GM23338 (cell line): ENCODE data around the gene BICRA.

ENCODE experiments used
- CTCF ChIP-seq, 2 experiments: fragments of 200-600 bp in 1 of 2; sonication (generic) in 1 of 2; conservative IDR thresholded peaks; 2 replicates each; pipeline versions ENCODE4 v1.5.1 to v1.6.1; 2016 to 2017; ENCODE audit warnings: antibody characterized with exemption in 2 of 2, low read depth in 2 of 2, mild to moderate bottlenecking in 2 of 2, moderate library complexity in 1 of 2
- EZH2 ChIP-seq: fragments of 200-600 bp; sonication (generic); IDR thresholded peaks from one replicate; pipeline ENCODE4 v1.8.0; 2017; ENCODE audit warnings: antibody characterized with exemption, mild to moderate bottlenecking, low read depth; ENCODE audit not compliant: unreplicated experiment
- POLR2AphosphoS5 ChIP-seq: IDR thresholded peaks from 2 replicates; pipeline ENCODE4 v1.6.1; 2016; ENCODE audit warnings: antibody characterized with exemption, low read depth
- TF ChIP-seq, protein P1 (sequence below): fragments of 250-450 bp; sonication (Bioruptor Pico); IDR thresholded peaks from 2 replicates; pipeline ENCODE4 v1.5.0; 2020; ENCODE audit warnings: mild to moderate bottlenecking, moderate library complexity

- TF ChIP-seq CTCF (conservative IDR thresholded peaks at IDR 0.05; ENCODE audit: low read depth in 2 of 2) (no peak), EZH2 (no peak), POLR2AphosphoS5 (no peak)
- TF ChIP-seq, protein P1, sequence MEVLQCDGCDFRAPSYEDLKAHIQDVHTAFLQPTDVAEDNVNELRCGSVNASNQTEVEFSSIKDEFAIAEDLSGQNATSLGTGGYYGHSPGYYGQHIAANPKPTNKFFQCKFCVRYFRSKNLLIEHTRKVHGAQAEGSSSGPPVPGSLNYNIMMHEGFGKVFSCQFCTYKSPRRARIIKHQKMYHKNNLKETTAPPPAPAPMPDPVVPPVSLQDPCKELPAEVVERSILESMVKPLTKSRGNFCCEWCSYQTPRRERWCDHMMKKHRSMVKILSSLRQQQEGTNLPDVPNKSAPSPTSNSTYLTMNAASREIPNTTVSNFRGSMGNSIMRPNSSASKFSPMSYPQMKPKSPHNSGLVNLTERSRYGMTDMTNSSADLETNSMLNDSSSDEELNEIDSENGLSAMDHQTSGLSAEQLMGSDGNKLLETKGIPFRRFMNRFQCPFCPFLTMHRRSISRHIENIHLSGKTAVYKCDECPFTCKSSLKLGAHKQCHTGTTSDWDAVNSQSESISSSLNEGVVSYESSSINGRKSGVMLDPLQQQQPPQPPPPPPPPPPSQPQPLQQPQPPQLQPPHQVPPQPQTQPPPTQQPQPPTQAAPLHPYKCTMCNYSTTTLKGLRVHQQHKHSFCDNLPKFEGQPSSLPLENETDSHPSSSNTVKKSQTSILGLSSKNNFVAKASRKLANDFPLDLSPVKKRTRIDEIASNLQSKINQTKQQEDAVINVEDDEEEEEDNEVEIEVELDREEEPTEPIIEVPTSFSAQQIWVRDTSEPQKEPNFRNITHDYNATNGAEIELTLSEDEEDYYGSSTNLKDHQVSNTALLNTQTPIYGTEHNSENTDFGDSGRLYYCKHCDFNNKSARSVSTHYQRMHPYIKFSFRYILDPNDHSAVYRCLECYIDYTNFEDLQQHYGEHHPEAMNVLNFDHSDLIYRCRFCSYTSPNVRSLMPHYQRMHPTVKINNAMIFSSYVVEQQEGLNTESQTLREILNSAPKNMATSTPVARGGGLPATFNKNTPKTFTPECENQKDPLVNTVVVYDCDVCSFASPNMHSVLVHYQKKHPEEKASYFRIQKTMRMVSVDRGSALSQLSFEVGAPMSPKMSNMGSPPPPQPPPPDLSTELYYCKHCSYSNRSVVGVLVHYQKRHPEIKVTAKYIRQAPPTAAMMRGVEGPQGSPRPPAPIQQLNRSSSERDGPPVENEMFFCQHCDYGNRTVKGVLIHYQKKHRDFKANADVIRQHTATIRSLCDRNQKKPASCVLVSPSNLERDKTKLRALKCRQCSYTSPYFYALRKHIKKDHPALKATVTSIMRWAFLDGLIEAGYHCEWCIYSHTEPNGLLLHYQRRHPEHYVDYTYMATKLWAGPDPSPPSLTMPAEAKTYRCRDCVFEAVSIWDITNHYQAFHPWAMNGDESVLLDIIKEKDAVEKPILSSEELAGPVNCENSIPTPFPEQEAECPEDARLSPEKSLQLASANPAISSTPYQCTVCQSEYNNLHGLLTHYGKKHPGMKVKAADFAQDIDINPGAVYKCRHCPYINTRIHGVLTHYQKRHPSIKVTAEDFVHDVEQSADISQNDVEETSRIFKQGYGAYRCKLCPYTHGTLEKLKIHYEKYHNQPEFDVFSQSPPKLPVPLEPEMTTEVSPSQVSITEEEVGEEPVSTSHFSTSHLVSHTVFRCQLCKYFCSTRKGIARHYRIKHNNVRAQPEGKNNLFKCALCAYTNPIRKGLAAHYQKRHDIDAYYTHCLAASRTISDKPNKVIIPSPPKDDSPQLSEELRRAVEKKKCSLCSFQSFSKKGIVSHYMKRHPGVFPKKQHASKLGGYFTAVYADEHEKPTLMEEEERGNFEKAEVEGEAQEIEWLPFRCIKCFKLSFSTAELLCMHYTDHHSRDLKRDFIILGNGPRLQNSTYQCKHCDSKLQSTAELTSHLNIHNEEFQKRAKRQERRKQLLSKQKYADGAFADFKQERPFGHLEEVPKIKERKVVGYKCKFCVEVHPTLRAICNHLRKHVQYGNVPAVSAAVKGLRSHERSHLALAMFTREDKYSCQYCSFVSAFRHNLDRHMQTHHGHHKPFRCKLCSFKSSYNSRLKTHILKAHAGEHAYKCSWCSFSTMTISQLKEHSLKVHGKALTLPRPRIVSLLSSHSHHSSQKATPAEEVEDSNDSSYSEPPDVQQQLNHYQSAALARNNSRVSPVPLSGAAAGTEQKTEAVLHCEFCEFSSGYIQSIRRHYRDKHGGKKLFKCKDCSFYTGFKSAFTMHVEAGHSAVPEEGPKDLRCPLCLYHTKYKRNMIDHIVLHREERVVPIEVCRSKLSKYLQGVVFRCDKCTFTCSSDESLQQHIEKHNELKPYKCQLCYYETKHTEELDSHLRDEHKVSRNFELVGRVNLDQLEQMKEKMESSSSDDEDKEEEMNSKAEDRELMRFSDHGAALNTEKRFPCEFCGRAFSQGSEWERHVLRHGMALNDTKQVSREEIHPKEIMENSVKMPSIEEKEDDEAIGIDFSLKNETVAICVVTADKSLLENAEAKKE (CRISPR knock-in tag) = no peak
Measured at GRCh38 chr19:47661161-47661560, 52.2 kb downstream of the BICRA start.
